CD14-positive monocyte (primary cell): Measurements from ENCODE around the gene TMEM95. TPM values are rescaled to one million over a fixed set of nuclear protein-coding genes. Genes with fewer than 3 reads are reported as not detected.
A peak's percentile ranks its signal among the peaks of the same experiment; 100 is the strongest.

Experiments
- DNase-seq, 3 donors: peaks; one replicate each; pipeline ENCODE4 v3.0.0-alpha.2; 2011 to 2022
- H2AFZ ChIP-seq: 2 replicates; pipeline ENCODE4 v1.6.0; 2012; ENCODE audit warnings: mild to moderate bottlenecking, low read depth, low read length, inconsistent platforms; ENCODE audit not compliant: insufficient read depth, poor library complexity, severe bottlenecking
- H3K27ac ChIP-seq, 2 donors: 1 replicate in 1 of 2; 2 replicates in 1 of 2; pipeline ENCODE4 v1.5.1; 2012 to 2013; ENCODE audit warnings: low read length in 2 of 2, control low read depth in 1 of 2, inconsistent platforms in 1 of 2, low read depth in 1 of 2, mild to moderate bottlenecking in 1 of 2
- H3K27me3 ChIP-seq, 2 donors: one replicate each; pipeline versions ENCODE4 v1.6.0 to v1.6.1; 2011 to 2013; ENCODE audit warnings: low read length in 2 of 2; ENCODE audit not compliant: control insufficient read depth in 2 of 2, insufficient read depth in 2 of 2
- H3K36me3 ChIP-seq, 2 donors: replicated peaks in 1 of 2; 1 replicate in 1 of 2; 2 replicates in 1 of 2; pipeline versions ENCODE4 v1.5.1 to v1.6.1; 2012 to 2013; ENCODE audit warnings: low read length in 2 of 2, control low read depth in 1 of 2, inconsistent platforms in 1 of 2, mild to moderate bottlenecking in 1 of 2; ENCODE audit not compliant: insufficient read depth in 2 of 2, control insufficient read depth in 1 of 2
- H3K4me1 ChIP-seq, 2 donors: 1 replicate in 1 of 2; 2 replicates in 1 of 2; pipeline versions ENCODE4 v1.5.1 to v1.6.1; 2012 to 2013; ENCODE audit warnings: low read length in 2 of 2, control low read depth in 1 of 2, inconsistent platforms in 1 of 2, mild to moderate bottlenecking in 1 of 2, moderate library complexity in 1 of 2; ENCODE audit not compliant: insufficient read depth in 2 of 2, control insufficient read depth in 1 of 2
- H3K4me2 ChIP-seq: replicated peaks from 2 replicates; pipeline ENCODE3; 2012; ENCODE audit warnings: low read length, moderate library complexity, mild to moderate bottlenecking; ENCODE audit not compliant: poor library complexity, severe bottlenecking; ENCODE audit errors: extremely low read depth
- H3K4me3 ChIP-seq, 3 experiments: fragments of 200-600 bp in 1 of 3; sonication (generic) in 1 of 3; replicated peaks in 1 of 3; 1 replicate in 2 of 3; 2 replicates in 1 of 3; pipeline ENCODE4 v1.5.1; 2011 to 2013; ENCODE audit warnings: low read length in 3 of 3, mild to moderate bottlenecking in 3 of 3, control low read depth in 2 of 3, low read depth in 2 of 3, inconsistent platforms in 1 of 3, moderate library complexity in 1 of 3
- H3K79me2 ChIP-seq: 2 replicates; pipeline ENCODE4 v1.6.0; 2012; ENCODE audit warnings: mild to moderate bottlenecking, control low read depth, inconsistent platforms, low read length, moderate library complexity; ENCODE audit not compliant: insufficient read depth
- H3K9ac ChIP-seq: 2 replicates; pipeline ENCODE4 v1.6.0; 2017; ENCODE audit warnings: low read length, mild to moderate bottlenecking; ENCODE audit not compliant: insufficient read depth, poor library complexity, severe bottlenecking
- H3K9me3 ChIP-seq, 2 donors: replicated peaks in 1 of 2; 1 replicate in 1 of 2; 2 replicates in 1 of 2; pipeline versions ENCODE4 v1.5.1 to v1.6.1; 2012 to 2013; ENCODE audit warnings: low read length in 2 of 2, control low read depth in 1 of 2; ENCODE audit not compliant: control insufficient read depth in 1 of 2, insufficient read depth in 1 of 2
- H4K20me1 ChIP-seq: 2 replicates; pipeline ENCODE4 v1.6.0; 2012; ENCODE audit warnings: mild to moderate bottlenecking, low read length, control low read depth, moderate library complexity; ENCODE audit not compliant: insufficient read depth
- H3K27ac Mint-ChIP-seq, 7 donors: one replicate each; pipeline ENCODE4 v1.8.0; 2020; ENCODE audit warnings: mild to moderate bottlenecking in 7 of 7, mixed read lengths in 7 of 7, moderate library complexity in 6 of 7, inconsistent platforms in 2 of 7
- H3K27me3 Mint-ChIP-seq, 3 donors: one replicate each; pipeline ENCODE4 v1.8.0; 2021 to 2022; ENCODE audit warnings: low read depth in 3 of 3, mild to moderate bottlenecking in 3 of 3, mixed read lengths in 3 of 3, moderate library complexity in 3 of 3, inconsistent platforms in 1 of 3
- H3K36me3 Mint-ChIP-seq, 2 donors: one replicate each; pipeline ENCODE4 v1.8.0; 2020; ENCODE audit warnings: mixed read lengths in 2 of 2, inconsistent platforms in 1 of 2, mild to moderate bottlenecking in 1 of 2
- H3K4me1 Mint-ChIP-seq: one replicate; pipeline ENCODE4 v1.8.0; 2020; ENCODE audit warnings: mild to moderate bottlenecking, mixed read lengths
- H3K4me3 Mint-ChIP-seq, 2 donors: one replicate each; pipeline ENCODE4 v1.8.0; 2020; ENCODE audit warnings: mild to moderate bottlenecking in 2 of 2, mixed read lengths in 2 of 2, moderate library complexity in 1 of 2
- H3K9me3 Mint-ChIP-seq, 7 donors: one replicate each; pipeline ENCODE4 v1.8.0; 2020 to 2022; ENCODE audit warnings: mixed read lengths in 7 of 7, mild to moderate bottlenecking in 6 of 7, moderate library complexity in 6 of 7, inconsistent platforms in 2 of 7
- CTCF ChIP-seq: fragments of 200-600 bp; IDR thresholded peaks from one replicate; pipeline ENCODE4 v1.8.0; 2022; ENCODE audit warnings: antibody characterized with exemption, mild to moderate bottlenecking
- WGBS: methylation state at CpG from one replicate; pipeline ENCODE4 v1.1.5; 2013; ENCODE audit warnings: missing lambda C conversion rate; ENCODE audit not compliant: insufficient coverage; 5-methylcytosine and 5-hydroxymethylcytosine counted together
- intact Hi-C, 2 donors: fragments of 100-400 bp; cut with micrococcal nuclease; formaldehyde crosslinking; loops; one replicate each; pipeline versions ENCODE4 v1.15.0 to v1.15.1; 2023
- polyA plus RNA-seq, 3 donors: library from polyadenylated mRNA; depleted of rRNA in 1 of 3; unstranded in 2 of 3; stranded (reverse) in 1 of 3; fragments of 300-500 nt in 2 of 3; fragments of >200 nt in 1 of 3; fragmentation: Illumina TruSeq in 2 of 3; gene quantifications; 1 replicate in 2 of 3; 2 replicates in 1 of 3; pipeline ENCODE4 v1.2.3, GENCODE V29; 2012 to 2021

Gene TMEM95
- polyA plus RNA-seq, 3 donors: not detected

- peak overlapping the region; percentile 92 for H3K27ac ChIP-seq
- Mint-ChIP-seq H3K27me3 (peaks cover 0 to 6% (median 0%) of the 10 kb centered on the region in 3 donors), H3K4me3 (peak overlapping the region; percentile 91 to 98), H3K27ac (peak overlapping the region; percentile 96 to 100 (median 98)), H3K36me3 (peaks cover 13 to 21% of the 10 kb centered on the region in 2 donors), H3K4me1 (peaks cover 36% of the 10 kb centered on the region), H3K9me3 (no peaks in the 10 kb centered on the region)
- peak overlapping the region; percentile 99 for H3K4me2 ChIP-seq
- H3K9ac ChIP-seq: peak overlapping the region; percentile 66
- H3K79me2 ChIP-seq: peaks cover 18% of the 10 kb centered on the region
- DNase-seq: peak; percentile 56 to 72 (median 66)
- H4K20me1 ChIP-seq: no peaks in the 10 kb centered on the region
- peaks cover 11 to 20% of the 10 kb centered on the region in 2 donors for H3K36me3 ChIP-seq
- intact Hi-C loops: loop anchor here in 1 of 2 donors (2.0 to 10.0 kb wide), 3 partner anchors 21 to 245 kb away; partner anchors contain the start of gene CD68
- H2AFZ ChIP-seq: peak overlapping the region; percentile 91
- no peaks in the 10 kb centered on the region for H3K9me3 ChIP-seq
- H3K4me3 ChIP-seq: peak overlapping the region; percentile 80 to 91 (median 81)
- H3K4me1 ChIP-seq: peaks cover 34 to 39% of the 10 kb centered on the region in 2 donors
- WGBS: 1% methylated on average over 31 of the region's 34 CpGs
- H3K27me3 ChIP-seq: no peaks in the 10 kb centered on the region
- no peak for TF ChIP-seq CTCF
Measured at GRCh38 chr17:7329997-7330637, 24.8 kb upstream of the TMEM95 start.

- Histone ChIP-seq H3K36me3 (peaks cover 7 to 15% of the 10 kb centered on the region in 2 donors), H4K20me1 (no peaks in the 10 kb centered on the region), H3K4me1 (peaks cover 36 to 43% of the 10 kb centered on the region in 2 donors), H3K79me2 (peaks cover 18% of the 10 kb centered on the region), H3K27me3 (no peaks in the 10 kb centered on the region), H3K27ac (peak overlapping the region; percentile 92), H3K9ac (peak overlapping the region; percentile 66), H3K4me3 (peak overlapping the region; percentile 80 to 91 (median 81)), H3K4me2 (peak overlapping the region; percentile 99), H2AFZ (peak overlapping the region; percentile 91), H3K9me3 (no peaks in the 10 kb centered on the region)
- H3K4me3 Mint-ChIP-seq: peak overlapping the region in 1 of 2 donors; percentile 98
- peak overlapping the region in 4 of 7 donors; percentile 68 to 99 (median 98) for H3K27ac Mint-ChIP-seq
- peaks cover 10 to 16% of the 10 kb centered on the region in 2 donors for H3K36me3 Mint-ChIP-seq
- H3K27me3 Mint-ChIP-seq: peaks cover 0 to 6% (median 0%) of the 10 kb centered on the region in 3 donors
- intact Hi-C loops: no loop called here
- H3K9me3 Mint-ChIP-seq: no peaks in the 10 kb centered on the region
- no peak for DNase-seq
- TF ChIP-seq CTCF: no peak
- WGBS: 60% methylated on average over 10 of the region's 13 CpGs
- peaks cover 41% of the 10 kb centered on the region for H3K4me1 Mint-ChIP-seq
Measured at GRCh38 chr17:7330638-7331015, 24.3 kb upstream of the TMEM95 start.
